ENCODE measurements around the gene RBP5.
A peak's percentile ranks its signal among the peaks of the same experiment; 100 is the strongest.
"Not testable (repeated sequence)": the region's sequence is repeated elsewhere in the genome, so short reads cannot be mapped to it uniquely, and the experiment has no call there.

The RBP5 gene

DNA sequence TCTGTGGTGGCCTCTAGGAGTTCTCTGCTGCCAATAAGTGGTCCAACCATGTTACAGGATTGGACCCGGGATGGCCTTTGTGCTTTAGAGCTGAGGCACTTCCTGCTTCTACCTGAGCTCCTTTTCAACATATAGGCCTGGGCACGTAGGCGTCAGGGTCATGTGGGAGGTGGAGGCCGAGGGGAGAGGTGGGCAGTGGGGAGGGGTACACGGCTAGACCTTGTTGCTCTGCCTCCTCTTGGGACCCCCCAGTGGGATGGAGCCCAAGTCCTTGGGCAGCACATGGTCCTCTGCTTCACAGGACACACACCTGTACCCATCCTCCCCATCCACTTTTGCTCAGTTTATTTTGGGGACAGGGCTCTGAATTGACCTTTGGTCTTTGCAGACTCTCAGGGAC, 7.4 kb downstream of the RBP5 start:
- no peak for DNase-seq

DNA sequence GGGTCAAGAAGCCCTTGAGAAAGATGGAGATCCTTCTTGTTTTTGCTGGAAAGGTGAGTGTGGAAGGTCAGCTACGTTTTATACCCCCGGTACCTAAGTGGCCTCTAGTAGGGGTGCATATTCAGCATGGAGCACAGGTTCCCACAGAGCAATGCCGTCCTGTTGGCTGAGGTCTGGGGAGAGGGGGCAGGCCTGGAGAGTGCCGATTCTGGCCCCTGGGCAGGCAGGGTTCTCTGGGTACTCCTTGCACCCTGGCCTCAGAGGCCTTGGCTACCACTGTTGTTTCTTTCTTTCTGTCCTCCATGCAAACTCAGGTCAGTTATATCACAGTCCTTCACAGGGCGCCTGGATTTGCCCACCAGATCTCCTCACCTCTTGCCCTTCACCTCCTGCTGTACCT, 8.5 kb downstream of the RBP5 start:
- DNase-seq, result no peak

DNA sequence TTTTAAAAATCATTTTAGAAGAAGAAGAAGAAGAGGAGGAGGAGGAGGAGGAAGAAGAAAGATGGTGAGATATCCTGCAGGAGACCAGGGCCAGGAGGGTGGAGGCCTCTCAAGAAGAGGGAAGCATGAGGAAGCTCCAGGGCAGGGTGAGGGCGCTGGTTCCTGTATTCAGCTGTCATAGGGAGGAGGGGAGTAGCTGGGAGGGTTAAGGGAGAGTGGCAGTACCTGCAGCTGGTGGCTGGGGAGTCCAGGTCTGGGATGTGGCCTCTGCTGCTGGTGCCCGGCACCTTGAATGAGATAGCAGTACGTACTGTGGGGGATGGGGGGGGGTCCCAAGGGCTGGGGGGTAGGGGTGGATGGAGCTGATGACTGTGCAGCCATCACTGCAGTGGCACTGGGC, 9.8 kb downstream of the RBP5 start:
- DNase-seq, result no peak

DNA sequence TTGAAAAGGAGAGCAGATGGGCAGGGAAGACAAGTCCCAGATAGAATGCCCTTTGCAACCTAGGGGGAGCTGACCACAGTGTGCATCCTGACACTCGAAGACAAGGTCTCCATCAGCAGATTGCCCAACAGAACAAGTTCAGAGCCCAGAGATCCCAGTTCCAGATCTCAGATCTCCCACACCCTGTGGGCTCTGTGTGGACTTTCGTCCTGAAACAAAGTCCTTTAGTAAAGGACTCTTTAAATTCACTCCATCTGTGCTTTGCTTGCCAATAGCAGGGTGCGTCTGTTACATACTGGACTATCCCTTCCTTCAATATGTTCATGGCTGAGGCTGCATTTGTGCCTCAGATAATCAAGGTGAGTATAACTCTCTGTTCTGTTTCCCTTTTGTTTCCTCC, 11.0 kb downstream of the RBP5 start:
- DNase-seq, result no peak

DNA sequence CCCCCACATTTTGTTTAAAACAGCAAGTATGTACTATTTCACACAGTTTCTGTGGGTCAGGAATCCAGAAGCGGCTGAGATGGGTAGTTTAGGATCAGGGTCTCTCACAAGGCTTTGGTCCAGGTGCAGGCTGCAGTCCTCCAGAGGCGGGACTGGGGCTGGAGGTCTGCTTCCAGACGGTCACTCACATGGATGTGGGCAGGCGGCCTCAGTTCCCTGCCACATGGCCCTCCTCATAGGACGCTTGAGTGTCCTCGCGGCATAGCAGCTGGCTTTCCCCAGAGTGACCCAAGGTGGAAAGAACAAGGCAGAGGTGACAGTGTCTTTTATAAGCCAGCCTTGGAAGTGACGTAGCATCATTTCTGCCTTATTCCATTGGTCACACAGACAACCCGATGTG, 11.8 kb downstream of the RBP5 start:
- no peak for DNase-seq

DNA sequence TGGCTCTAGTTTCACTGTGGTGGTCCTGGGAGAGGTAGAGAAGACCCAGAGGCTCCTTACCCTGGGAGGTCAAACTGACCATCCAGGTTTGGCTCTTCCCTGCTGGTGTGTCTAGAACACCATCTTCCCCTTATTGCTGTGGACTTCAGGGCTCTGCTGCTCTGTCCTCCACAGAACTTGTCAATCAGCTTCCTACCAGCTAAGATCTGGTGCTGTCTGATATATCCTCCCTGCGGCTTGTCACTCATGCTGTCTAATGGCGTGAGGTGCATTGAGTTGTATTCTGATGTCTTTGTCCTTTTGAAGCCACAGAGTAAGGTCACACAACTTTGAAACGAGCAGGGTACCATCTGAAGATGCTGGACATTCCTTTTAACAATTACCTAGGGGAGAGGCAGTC, 12.5 kb downstream of the RBP5 start:
- DNase-seq, result no peak

DNA sequence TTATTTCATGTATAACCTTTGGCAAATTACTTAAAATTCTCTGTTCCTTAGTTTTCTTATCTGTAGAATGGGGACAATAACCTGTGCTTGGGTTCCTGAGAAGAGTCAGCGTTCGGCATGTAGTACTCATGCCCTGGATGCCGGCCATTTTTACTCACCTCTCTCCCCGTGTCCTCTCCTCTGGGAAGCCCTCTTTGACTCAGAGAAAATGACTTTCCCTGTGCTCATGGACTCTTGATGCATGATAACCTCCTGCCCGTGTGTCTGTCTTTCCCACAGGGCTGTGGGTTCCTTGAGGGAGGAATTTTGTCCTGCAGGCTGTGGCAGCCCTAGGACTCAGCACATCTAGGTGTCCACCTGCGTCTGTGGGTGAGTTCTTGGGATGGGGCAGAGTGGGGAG, 13.8 kb downstream of the RBP5 start:
- no peak for DNase-seq

DNA sequence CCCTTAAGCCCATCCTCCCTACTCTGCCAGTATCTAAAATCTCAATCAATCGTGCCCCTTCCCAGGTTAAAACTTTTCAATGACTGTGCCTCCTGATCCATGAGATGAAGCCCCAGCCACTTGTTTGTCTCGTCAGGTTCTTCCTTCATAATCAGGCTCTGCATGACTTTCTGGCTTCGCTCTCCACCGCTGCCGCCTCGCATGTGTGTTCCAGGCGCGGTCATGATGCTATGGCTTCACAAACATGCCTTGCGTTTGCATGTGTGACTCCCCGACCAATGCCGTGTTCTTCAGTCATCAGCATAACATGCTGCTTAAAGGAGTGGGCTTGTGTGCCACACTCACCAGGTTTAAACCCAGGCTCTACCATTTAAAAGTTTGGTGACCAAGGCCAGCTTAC, 14.7 kb downstream of the RBP5 start:
- no peak for DNase-seq

DNA sequence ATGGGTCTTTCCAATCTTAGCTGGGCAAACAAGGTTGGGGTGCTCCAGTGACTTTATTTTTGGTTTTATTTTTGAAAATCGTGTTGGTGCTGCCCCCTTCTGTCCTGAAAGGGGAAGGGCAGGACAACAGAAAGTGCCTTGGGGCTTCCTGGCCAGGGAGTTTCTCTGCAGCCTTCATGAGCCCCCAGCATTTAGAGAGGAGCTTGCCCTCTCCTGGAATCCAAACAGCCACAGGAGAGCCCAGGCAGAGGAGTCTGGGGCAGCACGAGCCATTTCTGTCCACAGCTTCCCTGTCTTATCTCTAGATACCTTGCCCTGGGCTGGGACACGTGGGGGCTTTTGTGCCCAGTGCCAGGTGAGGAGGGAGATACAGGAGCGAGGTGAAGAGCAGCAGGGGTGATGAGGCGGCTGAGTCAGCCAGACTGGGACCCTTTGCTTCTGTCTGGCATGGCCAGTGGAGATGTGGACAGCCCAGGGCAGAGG, 15.3 kb downstream of the RBP5 start:
- peak; percentile 47 for DNase-seq

DNA sequence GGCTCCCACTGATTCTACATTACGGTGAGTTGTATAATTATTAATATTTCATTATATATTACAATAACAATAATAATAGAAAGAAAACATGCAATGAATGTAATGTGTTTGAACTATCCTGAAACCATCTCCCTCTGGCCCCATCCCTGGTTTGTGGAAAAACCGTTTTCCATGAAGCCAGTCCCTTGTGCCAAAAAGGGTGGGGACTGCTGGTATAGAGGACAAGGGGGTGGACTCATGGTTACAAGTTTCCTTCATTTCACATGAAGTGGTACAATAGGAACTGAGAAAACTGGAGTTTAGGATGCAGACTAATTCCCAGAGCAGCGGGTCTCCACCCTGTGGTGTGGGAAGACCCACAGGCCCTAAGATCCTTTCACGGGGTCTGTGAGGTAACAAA, 16.6 kb downstream of the RBP5 start:
- DNase-seq, result no peak

DNA sequence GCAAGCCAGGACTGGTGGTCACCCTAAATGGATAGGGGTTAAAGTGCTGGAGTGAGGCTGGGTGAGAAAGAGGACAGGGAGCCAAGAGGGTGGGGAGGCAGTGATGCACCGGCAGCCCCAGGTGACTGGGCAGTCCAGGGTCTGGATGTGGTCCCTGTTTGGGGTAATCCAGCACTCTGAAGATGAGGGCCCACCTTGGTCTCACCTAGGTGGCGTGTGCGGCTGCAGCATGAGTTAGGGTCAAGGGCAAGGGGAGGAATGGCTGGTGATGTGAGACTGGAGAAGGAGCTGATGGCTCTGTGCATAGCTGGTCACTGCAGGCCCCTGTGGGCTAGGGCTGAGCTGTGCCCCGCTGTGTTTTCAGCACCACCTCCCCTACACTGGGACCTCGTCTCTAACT, 18.0 kb downstream of the RBP5 start:
- no peak for DNase-seq

DNA sequence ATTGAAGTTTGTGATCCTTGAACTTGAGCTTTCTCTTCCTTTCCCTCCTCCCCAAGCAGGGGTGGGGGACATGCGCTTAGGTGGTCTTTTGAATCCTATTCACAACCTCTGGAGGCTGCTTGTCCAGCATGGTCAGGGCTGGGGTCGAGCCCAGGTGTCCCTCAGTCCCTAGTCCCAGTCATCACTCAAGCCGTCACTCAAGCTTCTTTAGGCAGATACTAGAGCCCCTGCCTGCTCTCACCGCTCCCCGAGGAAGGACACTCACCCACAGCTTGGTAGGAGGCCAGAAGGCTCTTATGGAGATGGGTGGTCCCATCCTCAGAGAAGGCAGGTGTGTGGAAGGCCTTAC, 19.1 kb downstream of the RBP5 start:
- no peak for DNase-seq

DNA sequence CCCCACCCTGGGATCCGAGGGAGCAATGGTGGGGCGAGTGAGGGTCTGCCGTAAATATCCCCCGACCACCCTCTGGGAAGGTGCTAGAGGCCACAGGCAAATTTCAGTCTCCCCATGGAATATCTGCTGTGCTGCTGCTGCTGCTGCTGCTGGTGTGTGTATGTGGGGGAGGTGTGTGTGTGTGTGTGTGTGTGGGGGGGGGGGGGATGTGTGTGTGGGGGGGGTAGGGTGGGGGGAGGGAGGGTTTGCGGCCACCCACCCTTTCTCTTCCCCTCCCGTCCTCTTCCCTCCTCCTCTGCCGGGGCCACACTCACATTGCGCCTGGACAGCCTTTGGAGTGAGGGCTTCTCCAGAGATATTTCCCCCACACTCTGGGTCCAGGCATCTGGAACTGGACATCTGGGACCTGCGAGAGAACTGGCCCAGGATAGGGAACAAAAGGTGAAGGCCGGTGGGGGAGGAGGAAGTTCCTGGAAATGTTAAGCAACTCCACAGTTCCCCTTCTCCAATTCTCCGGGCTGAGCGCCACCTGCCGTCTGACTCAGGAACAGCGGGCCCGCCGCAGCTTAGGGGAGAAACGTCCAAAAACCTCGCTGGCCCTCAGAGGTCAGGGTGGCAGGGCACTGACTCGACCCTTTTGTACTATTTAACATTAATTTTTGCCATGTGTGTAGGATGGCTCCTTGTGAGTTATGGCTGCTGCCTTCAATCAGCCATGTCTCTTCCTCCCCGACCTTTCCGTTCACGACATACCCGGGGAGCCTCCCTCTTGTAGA, 19.7 kb downstream of the RBP5 start, which contains the start of gene C1RL:
Gene C1RL (minus strand): TSS at position 419 of the 776 bp plus-strand sequence. CDS start 34 bp downstream, at position 385.
- peak; percentile 50 for DNase-seq

DNA sequence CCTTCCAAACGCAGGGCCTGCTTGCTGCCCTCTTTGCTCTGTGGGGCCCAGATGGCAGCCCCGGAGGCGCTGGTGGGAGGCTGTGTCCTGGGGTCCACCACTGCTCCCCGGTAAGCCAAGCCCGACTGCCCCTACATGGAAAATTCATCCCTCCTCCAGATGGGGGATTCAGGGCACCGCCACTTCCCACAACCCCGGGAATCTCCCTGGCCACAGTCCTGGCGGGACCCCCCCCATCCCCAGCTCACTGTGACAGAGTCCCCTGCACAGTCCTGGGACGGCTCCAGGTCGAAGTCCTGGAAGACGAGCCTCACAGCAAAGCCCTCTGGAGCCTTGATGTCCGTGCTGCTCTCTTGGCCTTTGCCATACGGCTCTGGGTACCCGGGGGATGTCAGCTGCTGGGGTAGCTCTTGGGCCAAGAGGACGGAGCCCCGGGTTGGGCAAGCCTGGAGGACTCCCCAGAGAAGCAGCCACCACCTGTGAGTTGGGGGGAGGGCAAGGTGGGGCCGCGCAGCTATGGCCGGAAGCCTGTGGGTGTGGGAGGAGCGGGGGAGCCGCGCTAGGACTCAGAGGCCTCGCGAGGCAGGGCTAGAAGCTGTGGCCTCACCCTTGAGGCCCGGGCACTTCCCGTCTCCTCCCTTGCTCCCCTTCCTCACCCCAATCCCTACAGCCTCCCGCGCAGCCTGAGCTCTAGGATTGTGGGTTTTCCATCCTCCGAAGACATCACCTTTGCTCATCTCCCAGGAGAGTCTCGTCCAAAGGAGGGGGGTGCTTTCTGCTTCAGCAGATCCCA, 20.5 kb downstream of the RBP5 start:
- DNase-seq, result no peak

DNA sequence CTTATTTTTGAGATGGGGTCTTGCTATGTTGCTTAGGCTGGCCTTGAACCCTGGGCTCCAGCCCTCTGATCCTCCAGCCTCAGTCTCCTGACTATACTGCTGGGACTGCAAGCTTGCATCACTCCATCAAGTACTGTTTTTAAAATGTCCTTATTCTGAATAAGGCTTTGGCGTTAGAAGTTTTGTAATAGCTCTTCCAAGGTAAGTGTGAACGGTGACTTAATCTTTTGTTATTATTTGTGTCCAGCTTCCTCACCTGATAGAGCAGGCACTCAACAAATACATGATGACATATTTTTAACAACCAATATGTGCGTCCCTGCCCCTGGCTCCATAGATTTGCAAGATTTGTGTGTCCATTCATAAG, 21.1 kb downstream of the RBP5 start:
- DNase-seq, result no peak

DNA sequence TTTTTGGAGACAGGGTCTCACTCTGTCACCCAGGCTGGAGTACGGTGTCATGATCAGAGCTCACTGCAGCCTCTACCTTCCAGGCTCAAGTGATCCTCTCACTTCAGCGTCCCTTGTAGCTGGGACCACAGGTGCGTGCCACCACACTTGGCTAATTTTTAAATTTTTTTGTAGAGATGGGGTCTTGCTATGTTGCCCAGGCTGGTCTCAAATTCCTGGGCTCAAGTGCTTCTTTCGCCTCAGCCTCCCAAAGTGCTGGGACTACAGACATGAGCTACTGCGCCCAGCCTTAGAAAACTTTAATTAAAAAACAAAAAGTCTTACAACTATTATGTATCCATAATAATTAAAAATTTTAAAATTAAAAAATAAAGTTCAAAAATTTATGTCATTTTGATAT, 21.5 kb downstream of the RBP5 start:
- DNase-seq, result not testable (repeated sequence)

DNA sequence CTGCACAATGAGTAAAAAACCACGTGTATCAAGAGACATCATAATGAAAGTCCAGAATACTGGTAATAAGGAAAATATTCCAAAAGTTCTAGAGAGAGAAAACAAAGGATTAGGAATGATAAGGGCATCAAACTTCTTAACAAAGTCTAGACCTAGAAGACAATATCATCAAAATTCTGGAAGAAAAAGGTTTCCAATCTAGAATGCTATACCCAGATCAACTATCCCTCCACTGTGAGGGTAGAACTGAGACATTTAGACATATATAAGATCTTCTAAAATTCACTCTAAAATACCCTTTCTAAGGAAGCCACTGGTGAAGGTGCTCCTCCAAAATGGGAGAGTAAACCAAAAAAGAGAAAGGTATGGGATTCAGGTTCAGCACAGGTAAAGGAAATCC, 22.6 kb downstream of the RBP5 start:
- no peak for DNase-seq

DNA sequence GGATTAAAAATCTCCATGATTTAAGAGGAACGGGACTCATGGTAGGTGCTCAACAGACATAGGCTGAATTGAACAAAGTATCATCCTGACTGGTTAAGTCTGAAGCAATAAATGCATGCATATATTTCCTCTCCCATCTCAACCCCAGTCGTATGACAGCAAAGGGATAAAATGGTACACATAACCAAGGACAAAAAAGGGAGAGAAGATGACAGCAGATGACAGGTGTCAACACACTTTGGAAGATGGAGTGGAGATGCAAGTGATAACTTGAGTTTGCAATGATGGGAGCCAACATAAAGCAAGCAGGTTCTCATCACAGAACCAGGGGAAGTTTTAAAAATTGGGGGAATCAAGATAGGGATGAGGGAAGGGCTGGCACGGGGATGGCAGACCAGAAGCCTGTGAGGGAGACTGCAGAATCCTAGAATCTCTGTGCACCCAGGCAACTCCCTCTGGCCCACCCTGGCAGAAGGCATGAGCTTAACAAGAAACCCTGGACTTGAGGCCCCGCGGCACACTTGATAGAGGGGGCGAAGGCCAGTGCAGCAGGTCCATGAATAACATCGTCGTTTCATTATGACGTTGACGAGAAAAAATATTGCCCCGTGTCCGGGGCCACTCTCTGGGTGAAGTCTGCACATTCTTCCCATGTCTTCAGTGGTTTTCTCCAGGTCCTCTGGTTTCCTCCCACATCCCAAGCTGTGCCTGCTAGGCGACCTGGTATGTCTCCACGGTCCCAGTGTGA, 24.7 kb downstream of the RBP5 start:
- no peak for DNase-seq

DNA sequence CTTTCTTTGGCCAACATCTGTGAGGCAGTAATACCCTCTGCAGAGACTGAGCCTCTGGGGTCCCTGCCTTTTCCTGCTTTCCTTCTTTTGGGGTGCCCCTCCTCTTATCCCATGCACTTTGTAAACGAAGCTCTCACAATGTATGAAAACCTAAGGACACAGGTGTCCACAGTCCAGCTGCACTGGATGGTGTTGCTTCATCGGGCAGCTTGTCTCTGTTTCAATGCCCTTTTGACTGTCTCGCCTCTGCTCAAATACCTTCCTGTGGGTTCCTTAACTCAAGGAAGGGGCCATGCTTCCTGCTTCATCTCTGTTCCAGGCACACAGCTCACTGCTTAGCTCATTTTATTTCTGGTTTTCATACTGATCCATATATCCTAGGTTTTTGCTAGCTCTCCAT, 26.1 kb downstream of the RBP5 start:
- DNase-seq, result no peak

DNA sequence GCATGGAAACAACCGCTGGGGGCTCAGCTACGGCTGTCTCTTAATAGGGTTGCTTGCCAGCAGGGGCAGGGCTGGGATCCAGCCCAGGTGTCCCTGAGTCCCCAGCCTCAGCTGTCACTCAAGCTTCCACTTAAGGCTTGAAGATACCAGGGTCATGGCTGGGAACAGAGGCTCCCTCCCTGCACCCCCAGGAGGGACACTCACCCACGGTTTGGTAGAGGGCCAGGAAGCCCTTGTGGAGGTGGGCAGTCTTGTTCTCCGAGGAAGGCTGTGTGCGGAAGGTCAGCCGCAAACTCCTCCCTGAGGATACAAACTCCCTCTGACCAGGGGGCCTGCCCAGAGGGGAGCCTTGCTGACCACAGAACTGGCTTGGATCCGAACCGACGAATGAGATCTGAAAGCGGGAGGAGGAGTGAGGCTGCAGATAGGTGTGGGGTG, 27.0 kb downstream of the RBP5 start:
- no peak for DNase-seq

DNA sequence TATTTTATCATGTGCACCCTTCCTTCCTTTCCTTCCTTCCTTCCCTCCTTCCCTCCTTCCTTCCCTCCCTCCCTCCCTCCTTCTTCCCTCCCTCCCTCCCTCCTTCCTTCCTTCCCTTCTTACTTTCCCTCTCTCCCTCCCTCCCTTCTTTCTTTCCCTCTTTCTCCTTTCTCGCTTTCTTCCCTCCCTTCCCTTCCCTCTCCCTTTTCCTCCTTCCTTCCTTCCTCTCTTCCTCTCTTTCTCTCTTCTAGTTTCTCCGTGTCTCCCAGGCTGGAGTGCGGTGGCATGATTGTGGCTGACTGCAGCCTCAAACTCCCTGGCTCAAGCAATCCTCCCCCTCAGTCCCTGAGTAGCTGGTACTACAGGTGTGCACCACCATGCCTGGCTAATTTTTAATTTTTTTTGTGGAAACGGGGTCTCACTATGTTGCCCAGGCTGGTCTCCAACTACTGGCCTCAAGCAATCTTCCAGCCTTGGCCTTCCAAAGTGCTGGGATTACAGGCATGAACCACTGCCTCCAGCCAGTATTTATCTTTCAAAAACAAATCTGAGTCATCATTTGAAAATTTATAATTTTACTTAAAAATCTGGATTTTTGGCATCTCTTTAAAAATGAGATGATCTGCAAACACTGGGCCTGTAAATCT, 27.5 kb downstream of the RBP5 start:
- DNase-seq, result no peak

DNA sequence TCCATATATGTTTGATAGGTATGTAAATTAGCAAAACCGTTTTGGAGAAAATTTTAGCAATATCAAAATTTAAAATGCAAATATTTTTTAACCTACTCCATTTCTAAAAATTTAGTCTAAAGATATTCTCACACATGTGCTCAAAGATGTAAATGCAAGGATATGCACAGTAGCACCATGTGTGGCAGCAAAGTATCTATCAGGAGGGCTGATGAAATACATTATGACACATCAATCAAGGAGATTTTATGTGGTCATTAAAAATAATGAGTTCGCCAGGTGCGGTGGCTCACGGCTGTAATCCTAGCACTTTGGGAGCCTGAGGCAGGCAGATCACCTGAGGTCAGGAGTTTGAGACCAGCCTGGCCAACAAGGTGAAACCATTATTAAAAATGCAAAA, 28.4 kb downstream of the RBP5 start:
- DNase-seq, result no peak
